Esophagus muscularis mucosa (tissue), 3 donors: ENCODE measurements around the gene TGFBR1.

ENCODE experiments used
- EP300 ChIP-seq: sonication (generic); formaldehyde crosslinking; IDR thresholded peaks from one replicate; pipeline ENCODE4 v1.6.1; 2017; ENCODE audit warnings: antibody characterized with exemption
- POLR2A ChIP-seq: fragments of 450-650 bp; IDR thresholded peaks from one replicate; pipeline ENCODE4 v1.6.1; 2017; ENCODE audit warnings: antibody characterized with exemption, moderate library complexity, mild to moderate bottlenecking, low read depth
- POLR2AphosphoS5 ChIP-seq, 2 donors: sonication (generic); formaldehyde crosslinking; IDR thresholded peaks; one replicate each; pipeline ENCODE4 v1.6.1; 2017; ENCODE audit warnings: antibody characterized with exemption in 2 of 2

- TF ChIP-seq POLR2AphosphoS5 (IDR thresholded peaks at IDR 0.05) (no peak), POLR2A (no peak), EP300 (no peak)
Measured at GRCh38 chr9:99127356-99128132, 22.6 kb downstream of the TGFBR1 start.
